ENCODE measurements around the gene FTO.

DNA sequence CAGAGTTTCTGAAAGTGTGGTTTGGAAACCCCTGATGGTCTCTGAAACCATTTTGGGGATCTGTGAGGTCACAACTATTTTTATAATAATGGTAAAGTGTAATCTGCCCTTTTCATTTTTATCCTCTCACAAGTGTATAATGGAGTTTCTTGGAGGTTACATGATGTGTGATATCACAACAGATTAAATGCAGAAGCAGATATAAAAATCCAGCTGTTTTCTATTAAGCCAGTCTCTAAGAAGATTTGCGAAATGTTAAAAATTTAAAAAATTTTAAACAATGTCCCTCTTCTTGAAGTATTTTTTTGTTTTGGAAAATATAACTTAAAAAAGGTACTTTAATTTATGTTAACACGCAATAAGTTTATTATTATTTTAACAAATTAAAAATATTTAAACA lies 49.0 kb upstream of the FTO start:
- TF ChIP-seq, protein P1, sequence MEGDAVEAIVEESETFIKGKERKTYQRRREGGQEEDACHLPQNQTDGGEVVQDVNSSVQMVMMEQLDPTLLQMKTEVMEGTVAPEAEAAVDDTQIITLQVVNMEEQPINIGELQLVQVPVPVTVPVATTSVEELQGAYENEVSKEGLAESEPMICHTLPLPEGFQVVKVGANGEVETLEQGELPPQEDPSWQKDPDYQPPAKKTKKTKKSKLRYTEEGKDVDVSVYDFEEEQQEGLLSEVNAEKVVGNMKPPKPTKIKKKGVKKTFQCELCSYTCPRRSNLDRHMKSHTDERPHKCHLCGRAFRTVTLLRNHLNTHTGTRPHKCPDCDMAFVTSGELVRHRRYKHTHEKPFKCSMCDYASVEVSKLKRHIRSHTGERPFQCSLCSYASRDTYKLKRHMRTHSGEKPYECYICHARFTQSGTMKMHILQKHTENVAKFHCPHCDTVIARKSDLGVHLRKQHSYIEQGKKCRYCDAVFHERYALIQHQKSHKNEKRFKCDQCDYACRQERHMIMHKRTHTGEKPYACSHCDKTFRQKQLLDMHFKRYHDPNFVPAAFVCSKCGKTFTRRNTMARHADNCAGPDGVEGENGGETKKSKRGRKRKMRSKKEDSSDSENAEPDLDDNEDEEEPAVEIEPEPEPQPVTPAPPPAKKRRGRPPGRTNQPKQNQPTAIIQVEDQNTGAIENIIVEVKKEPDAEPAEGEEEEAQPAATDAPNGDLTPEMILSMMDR (IDR thresholded peaks at IDR 0.05), result no peak
- TF ChIP-seq POLR2A (IDR thresholded peaks at IDR 0.05), result no peak
